ENCODE data around the gene UBE2J1. TPM values are rescaled to one million over a fixed set of nuclear protein-coding genes. Genes with fewer than 3 reads are reported as not detected.

Gene UBE2J1
- total RNA-seq, 1 experiment from 2014 or later, result 23.3 TPM

DNA sequence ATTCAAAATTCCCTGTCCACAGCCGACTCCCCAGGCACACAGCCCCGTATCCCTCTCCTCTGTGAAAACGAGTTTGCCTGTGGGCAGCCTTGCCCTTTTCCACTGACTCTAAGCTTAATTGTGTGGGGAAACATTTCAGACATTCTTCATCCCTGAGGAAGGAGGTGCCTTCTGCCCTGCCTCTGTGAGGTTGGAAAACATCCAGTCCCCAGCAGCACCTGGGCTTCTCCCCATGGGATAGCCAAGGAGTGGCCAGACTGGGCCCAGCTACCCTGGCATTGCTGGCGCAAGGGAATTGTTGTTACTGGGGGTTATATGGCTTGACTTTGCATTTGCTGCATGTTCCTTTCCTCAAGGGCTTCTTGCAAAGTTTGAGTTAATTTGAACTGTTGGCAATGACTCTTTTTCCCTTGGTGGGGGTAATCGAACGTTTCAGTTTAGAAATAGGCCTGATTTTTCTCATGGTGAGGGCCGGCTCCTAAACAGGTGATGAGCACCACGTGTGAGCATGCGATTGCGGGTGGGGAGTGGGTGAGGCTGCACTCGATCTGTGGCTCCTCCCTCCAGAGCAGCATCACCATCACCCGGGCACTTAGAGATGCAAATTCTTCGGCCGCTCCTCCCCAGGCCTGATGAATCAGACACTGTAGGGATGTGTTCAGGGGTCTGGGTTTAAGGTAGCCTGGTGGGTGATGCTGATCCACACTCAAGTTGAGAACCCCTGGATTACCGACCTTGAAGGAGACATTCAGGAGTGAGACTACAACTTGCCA is 67.4 kb downstream of the UBE2J1 start:
- ATAC-seq, result no peak
- intact Hi-C loops (cut with micrococcal nuclease), result no loop called here
- Histone ChIP-seq H3K9me3 (ENCODE audit: control insufficient read depth in 1 of 2, insufficient read depth in 1 of 2, low read depth in 1 of 2, low read length in 2 of 2) (no peaks in the 10 kb centered on the region), H3K4me2 (ENCODE audit: low read length) (no peak overlapping the region), H3K79me2 (ENCODE audit: insufficient read depth, low read length) (no peaks in the 10 kb centered on the region), H3K36me3 (ENCODE audit: control insufficient read depth in 1 of 2, insufficient read depth in 2 of 2, low read length in 2 of 2) (no peaks in the 10 kb centered on the region), H3K4me3 (replicated peaks in 1 of 2; ENCODE audit: low read depth in 1 of 2, low read length in 2 of 2) (no peak overlapping the region), H2AFZ (ENCODE audit: low read depth, low read length, poor library complexity, severe bottlenecking) (no peak overlapping the region), H4K20me1 (ENCODE audit: insufficient read depth) (no peaks in the 10 kb centered on the region), H3K9ac (ENCODE audit: low read length) (no peak overlapping the region), H3K4me1 (ENCODE audit: control insufficient read depth in 1 of 2, insufficient read depth in 2 of 2, low read length in 2 of 2) (peaks cover 0 to 6% of the 10 kb centered on the region in 2 experiments; a peak in 1 of 4 replicates), H3K27ac (ENCODE audit: low read depth, low read length) (no peak overlapping the region), H3K9me2 (ENCODE audit: insufficient read depth) (no peaks in the 10 kb centered on the region), H3K27me3 (ENCODE audit: insufficient read depth, low read length) (no peaks in the 10 kb centered on the region)
- ChIA-PET POLR2A (no interaction called here), CTCF (no interaction called here), RAD21 (ENCODE audit: low non-redundant PET in 1 of 2, low total read pairs in 2 of 2, uncharacterized antibody in 2 of 2, unreplicated experiment in 2 of 2) (no interaction called here)
- no peak for DNase-seq (ENCODE audit: low read depth, low spot score)
- BruUV-seq (replicated peaks), result no TSS peak
- TF ChIP-seq EZH2phosphoT487 (IDR thresholded peaks at IDR 0.05; ENCODE audit: borderline replicate concordance) (no peak), POLR2A (IDR thresholded peaks at IDR 0.05; ENCODE audit: borderline replicate concordance, extremely low read depth, insufficient read depth, insufficient read length) (no peak), RAD21 (IDR thresholded peaks at IDR 0.05; ENCODE audit: low read depth) (no peak), ZFX (IDR thresholded peaks at IDR 0.05) (no peak), CTCF (IDR thresholded peaks at IDR 0.05 in 2 of 3, conservative IDR thresholded peaks at IDR 0.05 in 1 of 3; ENCODE audit: borderline replicate concordance in 1 of 3, insufficient read depth in 1 of 3, low read depth in 2 of 3, low read length in 2 of 3) (no peak), FOSL1 (IDR thresholded peaks at IDR 0.05; ENCODE audit: low read depth) (no peak), TCF7L2 (IDR thresholded peaks at IDR 0.05; ENCODE audit: borderline replicate concordance, extremely low read depth, insufficient read depth, insufficient read length) (no peak), JUND (IDR thresholded peaks at IDR 0.05) (no peak), EGR1 (IDR thresholded peaks at IDR 0.05; ENCODE audit: low read depth) (no peak), POLR2AphosphoS5 (IDR thresholded peaks at IDR 0.05; ENCODE audit: low read depth, low read length) (no peak), SP1 (IDR thresholded peaks at IDR 0.05; ENCODE audit: low read depth) (no peak), SIN3A (IDR thresholded peaks at IDR 0.05; ENCODE audit: low read depth) (no peak)
- TF ChIP-seq, protein P1, sequence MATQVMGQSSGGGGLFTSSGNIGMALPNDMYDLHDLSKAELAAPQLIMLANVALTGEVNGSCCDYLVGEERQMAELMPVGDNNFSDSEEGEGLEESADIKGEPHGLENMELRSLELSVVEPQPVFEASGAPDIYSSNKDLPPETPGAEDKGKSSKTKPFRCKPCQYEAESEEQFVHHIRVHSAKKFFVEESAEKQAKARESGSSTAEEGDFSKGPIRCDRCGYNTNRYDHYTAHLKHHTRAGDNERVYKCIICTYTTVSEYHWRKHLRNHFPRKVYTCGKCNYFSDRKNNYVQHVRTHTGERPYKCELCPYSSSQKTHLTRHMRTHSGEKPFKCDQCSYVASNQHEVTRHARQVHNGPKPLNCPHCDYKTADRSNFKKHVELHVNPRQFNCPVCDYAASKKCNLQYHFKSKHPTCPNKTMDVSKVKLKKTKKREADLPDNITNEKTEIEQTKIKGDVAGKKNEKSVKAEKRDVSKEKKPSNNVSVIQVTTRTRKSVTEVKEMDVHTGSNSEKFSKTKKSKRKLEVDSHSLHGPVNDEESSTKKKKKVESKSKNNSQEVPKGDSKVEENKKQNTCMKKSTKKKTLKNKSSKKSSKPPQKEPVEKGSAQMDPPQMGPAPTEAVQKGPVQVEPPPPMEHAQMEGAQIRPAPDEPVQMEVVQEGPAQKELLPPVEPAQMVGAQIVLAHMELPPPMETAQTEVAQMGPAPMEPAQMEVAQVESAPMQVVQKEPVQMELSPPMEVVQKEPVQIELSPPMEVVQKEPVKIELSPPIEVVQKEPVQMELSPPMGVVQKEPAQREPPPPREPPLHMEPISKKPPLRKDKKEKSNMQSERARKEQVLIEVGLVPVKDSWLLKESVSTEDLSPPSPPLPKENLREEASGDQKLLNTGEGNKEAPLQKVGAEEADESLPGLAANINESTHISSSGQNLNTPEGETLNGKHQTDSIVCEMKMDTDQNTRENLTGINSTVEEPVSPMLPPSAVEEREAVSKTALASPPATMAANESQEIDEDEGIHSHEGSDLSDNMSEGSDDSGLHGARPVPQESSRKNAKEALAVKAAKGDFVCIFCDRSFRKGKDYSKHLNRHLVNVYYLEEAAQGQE (IDR thresholded peaks at IDR 0.05; ENCODE audit: low read depth), result no peak
- TF ChIP-seq, protein P2, sequence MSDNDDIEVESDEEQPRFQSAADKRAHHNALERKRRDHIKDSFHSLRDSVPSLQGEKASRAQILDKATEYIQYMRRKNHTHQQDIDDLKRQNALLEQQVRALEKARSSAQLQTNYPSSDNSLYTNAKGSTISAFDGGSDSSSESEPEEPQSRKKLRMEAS (IDR thresholded peaks at IDR 0.05), result no peak
